Vagina (tissue), 2 donors: ENCODE results near the gene ACSS3. TPM values are rescaled to one million over a fixed set of nuclear protein-coding genes. Genes with fewer than 3 reads are reported as not detected.

Experiments
- DNase-seq, 2 donors: peaks; one replicate each; pipeline ENCODE4 v3.0.0-alpha.2; 2017; ENCODE audit errors: extremely low spot score in 2 of 2
- H3K27ac ChIP-seq: fragments of 200-600 bp; sonication (generic); one replicate; pipeline ENCODE4 v1.5.1; 2019
- H3K27me3 ChIP-seq: fragments of 200-600 bp; sonication (generic); one replicate; pipeline ENCODE4 v1.5.1; 2019
- H3K36me3 ChIP-seq, 2 donors: fragments of 200-600 bp; sonication (generic); one replicate each; pipeline ENCODE4 v1.5.1; 2017 to 2019
- H3K4me1 ChIP-seq: fragments of 200-600 bp; sonication (generic); one replicate; pipeline ENCODE4 v1.5.1; 2019
- H3K4me3 ChIP-seq, 2 donors: fragments of 200-600 bp; sonication (generic); 1 replicate in 1 of 2; 2 replicates in 1 of 2; pipeline ENCODE4 v1.5.1; 2016 to 2019
- H3K9me3 ChIP-seq: fragments of 200-600 bp; sonication (generic); one replicate; pipeline ENCODE4 v1.5.1; 2019
- POLR2A ChIP-seq, 2 donors: fragments of 450-650 bp; IDR thresholded peaks; one replicate each; pipeline ENCODE4 v1.6.1; 2017; ENCODE audit warnings: antibody characterized with exemption in 2 of 2, mild to moderate bottlenecking in 2 of 2, moderate library complexity in 2 of 2
- POLR2AphosphoS5 ChIP-seq, 2 donors: sonication (generic); formaldehyde crosslinking; IDR thresholded peaks; one replicate each; pipeline ENCODE4 v1.9.0; 2017; ENCODE audit warnings: antibody characterized with exemption in 2 of 2, mild to moderate bottlenecking in 2 of 2, low read depth in 1 of 2; ENCODE audit not compliant: insufficient read depth in 1 of 2
- intact Hi-C: fragments of 100-400 bp; cut with DNase I; formaldehyde crosslinking; loops from one replicate; pipeline ENCODE4 v1.15.1; 2023
- total RNA-seq: library from RNA; depleted of rRNA; stranded (reverse); fragments of >200 nt; gene quantifications from one replicate; pipeline ENCODE4 v1.2.3, GENCODE V29; 2016
- TF ChIP-seq, protein P1 (sequence below), 3 experiments: fragments of 450-650 bp in 2 of 3; fragments of 200-600 bp in 1 of 3; sonication (generic) in 1 of 3; IDR thresholded peaks; one replicate each; pipeline ENCODE4 v1.5.1; 2017 to 2019; ENCODE audit warnings: antibody characterized with exemption in 3 of 3, mild to moderate bottlenecking in 2 of 3, moderate library complexity in 2 of 3

ACSS3 gene
- total RNA-seq, 1 donor from 2014 or later = 29.5 TPM

DNA sequence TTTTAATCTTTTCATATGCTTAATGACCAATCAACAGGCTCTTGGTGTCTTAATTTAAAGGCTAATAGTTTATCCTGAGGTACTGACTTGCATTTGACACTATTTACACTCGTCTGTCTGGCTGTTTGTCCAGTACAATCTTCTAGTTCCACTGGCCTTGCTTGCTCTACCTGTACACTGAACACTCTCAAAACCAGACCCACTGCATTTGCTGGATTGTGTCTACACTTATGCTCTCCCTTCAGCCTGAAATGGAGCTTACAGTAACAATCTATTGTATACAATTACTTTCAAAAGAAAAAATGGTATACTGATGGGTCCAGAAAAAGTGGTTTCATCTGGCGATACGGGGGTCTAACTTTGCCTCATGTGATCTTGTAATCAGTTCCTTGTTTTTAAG lies 2.3 kb upstream of the ACSS3 start:
- Histone ChIP-seq H3K9me3 (no peaks in the 10 kb centered on the region), H3K27me3 (no peaks in the 10 kb centered on the region), H3K36me3 (no peaks in the 10 kb centered on the region), H3K27ac (no peak overlapping the region), H3K4me1 (peaks cover 18% of the 10 kb centered on the region), H3K4me3 (no peak overlapping the region)
- intact Hi-C loops = no loop called here
- DNase-seq = no peak
- TF ChIP-seq, protein P1, sequence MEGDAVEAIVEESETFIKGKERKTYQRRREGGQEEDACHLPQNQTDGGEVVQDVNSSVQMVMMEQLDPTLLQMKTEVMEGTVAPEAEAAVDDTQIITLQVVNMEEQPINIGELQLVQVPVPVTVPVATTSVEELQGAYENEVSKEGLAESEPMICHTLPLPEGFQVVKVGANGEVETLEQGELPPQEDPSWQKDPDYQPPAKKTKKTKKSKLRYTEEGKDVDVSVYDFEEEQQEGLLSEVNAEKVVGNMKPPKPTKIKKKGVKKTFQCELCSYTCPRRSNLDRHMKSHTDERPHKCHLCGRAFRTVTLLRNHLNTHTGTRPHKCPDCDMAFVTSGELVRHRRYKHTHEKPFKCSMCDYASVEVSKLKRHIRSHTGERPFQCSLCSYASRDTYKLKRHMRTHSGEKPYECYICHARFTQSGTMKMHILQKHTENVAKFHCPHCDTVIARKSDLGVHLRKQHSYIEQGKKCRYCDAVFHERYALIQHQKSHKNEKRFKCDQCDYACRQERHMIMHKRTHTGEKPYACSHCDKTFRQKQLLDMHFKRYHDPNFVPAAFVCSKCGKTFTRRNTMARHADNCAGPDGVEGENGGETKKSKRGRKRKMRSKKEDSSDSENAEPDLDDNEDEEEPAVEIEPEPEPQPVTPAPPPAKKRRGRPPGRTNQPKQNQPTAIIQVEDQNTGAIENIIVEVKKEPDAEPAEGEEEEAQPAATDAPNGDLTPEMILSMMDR (IDR thresholded peaks at IDR 0.05) = no peak
- no peak for TF ChIP-seq POLR2A (IDR thresholded peaks at IDR 0.05)
- no peak for TF ChIP-seq POLR2AphosphoS5 (IDR thresholded peaks at IDR 0.05; ENCODE audit: insufficient read depth in 1 of 2, low read depth in 1 of 2)

DNA sequence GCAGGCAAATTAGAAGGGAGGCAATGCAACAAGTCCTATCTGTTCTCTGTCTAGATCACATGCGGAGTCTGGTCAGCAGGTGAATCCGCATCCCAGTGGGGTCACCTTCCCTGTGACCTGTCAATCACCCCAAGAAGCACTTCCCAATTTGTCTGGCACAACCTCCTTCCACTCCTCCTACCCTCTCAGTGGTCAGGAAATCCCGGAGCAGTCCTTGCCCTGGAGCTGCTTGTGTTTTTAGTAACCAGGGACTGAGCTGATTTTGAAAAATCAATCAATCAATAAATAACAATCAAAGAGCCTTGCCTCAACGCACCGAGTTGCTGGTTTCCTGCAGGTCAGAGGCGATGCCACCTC lies 572 bp upstream of the ACSS3 start:
- Histone ChIP-seq H3K4me1 (peaks cover 18% of the 10 kb centered on the region), H3K4me3 (peak overlapping the region; percentile 62 to 72), H3K9me3 (no peaks in the 10 kb centered on the region), H3K36me3 (no peaks in the 10 kb centered on the region), H3K27me3 (no peaks in the 10 kb centered on the region), H3K27ac (peak overlapping the region; percentile 91)
- DNase-seq = no peak
- intact Hi-C loops = no loop called here
- TF ChIP-seq, protein P1 (IDR thresholded peaks at IDR 0.05) = no peak
- TF ChIP-seq POLR2A (IDR thresholded peaks at IDR 0.05) = no peak
- TF ChIP-seq POLR2AphosphoS5 (IDR thresholded peaks at IDR 0.05; ENCODE audit: insufficient read depth in 1 of 2, low read depth in 1 of 2) = no peak

DNA sequence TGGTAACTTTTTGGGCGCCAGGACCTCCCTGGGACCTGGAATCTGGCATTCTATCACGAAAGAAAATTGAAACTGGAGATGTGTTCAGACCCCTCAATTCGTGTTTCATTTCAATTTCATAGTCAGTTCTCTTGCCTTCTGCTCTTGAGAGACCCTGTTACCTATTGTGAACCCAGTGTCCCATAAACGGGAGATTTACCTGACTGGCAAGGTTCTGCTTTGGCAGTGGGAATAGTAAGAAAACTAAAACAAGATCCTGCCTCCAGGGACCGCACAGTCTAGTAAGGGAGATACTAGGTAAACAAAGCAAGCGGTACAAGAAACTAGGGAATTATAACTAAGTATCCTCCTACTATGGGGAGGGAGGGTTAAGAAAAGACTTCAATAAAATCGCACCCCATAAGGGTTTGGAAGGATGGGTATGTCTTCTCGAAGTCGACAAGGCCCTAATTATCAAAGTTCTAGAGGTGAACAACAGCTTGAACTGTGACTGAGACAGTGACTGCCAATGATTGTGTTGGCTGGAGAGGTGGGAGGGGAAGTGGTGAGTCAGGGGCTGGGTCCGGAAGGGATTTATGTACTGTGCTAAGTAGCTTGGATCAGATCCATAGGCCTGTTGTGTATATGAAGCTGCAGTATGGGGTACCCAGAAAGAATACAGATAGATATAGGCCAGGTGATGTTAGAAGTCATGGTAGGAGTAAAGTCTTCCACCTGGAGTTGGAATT lies 754 bp downstream of the ACSS3 start:
- Histone ChIP-seq H3K4me1 (peaks cover 18% of the 10 kb centered on the region), H3K9me3 (no peaks in the 10 kb centered on the region)
- TF ChIP-seq POLR2A (IDR thresholded peaks at IDR 0.05) (no peak), POLR2AphosphoS5 (IDR thresholded peaks at IDR 0.05; ENCODE audit: insufficient read depth in 1 of 2, low read depth in 1 of 2) (no peak)
- TF ChIP-seq, protein P1 (IDR thresholded peaks at IDR 0.05) = no peak

DNA sequence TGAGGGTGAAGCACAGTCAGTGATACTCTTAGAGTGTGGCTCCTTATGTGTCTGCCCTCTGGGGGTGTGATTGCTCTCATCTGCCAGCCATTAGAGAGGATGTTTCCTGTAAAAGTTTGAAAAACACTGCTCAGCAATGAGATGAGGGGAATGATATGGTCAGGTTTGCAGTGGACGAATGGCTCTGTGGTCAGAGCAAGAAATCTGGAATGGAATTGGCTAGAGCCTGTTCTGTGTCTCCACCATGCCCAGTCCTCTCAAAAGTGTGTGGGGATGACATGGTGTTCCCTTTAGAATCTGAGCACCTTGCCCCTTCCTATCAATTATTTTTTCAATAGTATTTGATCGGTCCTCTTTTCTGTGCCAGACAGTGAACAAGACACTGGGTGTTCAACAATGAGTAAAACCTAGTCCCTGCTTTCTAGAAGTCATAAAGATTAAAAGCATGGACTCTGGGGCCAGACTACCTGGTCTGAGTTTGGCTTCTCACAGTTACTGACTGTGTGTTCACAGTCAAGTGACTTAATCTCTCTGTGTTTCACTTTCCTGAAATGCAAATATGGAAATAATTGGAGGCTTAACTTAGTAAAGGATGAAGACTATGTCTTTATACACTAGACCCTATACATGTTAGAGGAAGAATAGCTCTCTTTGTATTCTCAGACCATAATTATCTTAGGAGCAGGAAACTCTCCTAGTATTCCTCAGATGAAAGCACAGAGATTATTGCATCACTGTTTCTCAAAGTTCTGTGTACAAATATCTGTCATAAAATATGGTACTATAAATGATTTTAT lies 1.6 kb downstream of the ACSS3 start:
- H3K27ac ChIP-seq = peak overlapping the region; percentile 91
- H3K4me3 ChIP-seq = peak overlapping the region; percentile 62 to 72
- peaks cover 26% of the 10 kb centered on the region for H3K4me1 ChIP-seq
- no peaks in the 10 kb centered on the region for H3K36me3 ChIP-seq
- DNase-seq = no peak
- no peaks in the 10 kb centered on the region for H3K27me3 ChIP-seq
- H3K9me3 ChIP-seq = no peaks in the 10 kb centered on the region
- intact Hi-C loops = no loop called here
- TF ChIP-seq POLR2AphosphoS5 (IDR thresholded peaks at IDR 0.05; ENCODE audit: insufficient read depth in 1 of 2, low read depth in 1 of 2) (no peak), POLR2A (IDR thresholded peaks at IDR 0.05) (no peak)
- TF ChIP-seq, protein P1 (IDR thresholded peaks at IDR 0.05) = no peak

More for the DNA sequence above, 754 bp downstream of the ACSS3 start:
- intact Hi-C loops = no loop called here
- no peak for DNase-seq
- Histone ChIP-seq H3K36me3 (no peaks in the 10 kb centered on the region), H3K27me3 (no peaks in the 10 kb centered on the region), H3K27ac (peak overlapping the region; percentile 91), H3K4me3 (peak overlapping the region; percentile 62 to 72)
